Stimulated activated CD8-positive, alpha-beta memory T cell treated with anti-CD3 and anti-CD28 coated beads, Interleukin-12 subunit alpha, Interleukin-12 subunit beta, amount 100 ng/mL, for 24 hours (primary cell): ENCODE results near the gene ACOT13.
A peak's percentile ranks its signal among the peaks of the same experiment; 100 is the strongest.
"Not testable (repeated sequence)": the region's sequence is repeated elsewhere in the genome, so short reads cannot be mapped to it uniquely, and the experiment has no call there.

Experiments used
- DNase-seq: peaks from one replicate; pipeline ENCODE4 v3.0.0-alpha.2; 2020; ENCODE audit errors: extremely low read depth

ACOT13 gene

DNA sequence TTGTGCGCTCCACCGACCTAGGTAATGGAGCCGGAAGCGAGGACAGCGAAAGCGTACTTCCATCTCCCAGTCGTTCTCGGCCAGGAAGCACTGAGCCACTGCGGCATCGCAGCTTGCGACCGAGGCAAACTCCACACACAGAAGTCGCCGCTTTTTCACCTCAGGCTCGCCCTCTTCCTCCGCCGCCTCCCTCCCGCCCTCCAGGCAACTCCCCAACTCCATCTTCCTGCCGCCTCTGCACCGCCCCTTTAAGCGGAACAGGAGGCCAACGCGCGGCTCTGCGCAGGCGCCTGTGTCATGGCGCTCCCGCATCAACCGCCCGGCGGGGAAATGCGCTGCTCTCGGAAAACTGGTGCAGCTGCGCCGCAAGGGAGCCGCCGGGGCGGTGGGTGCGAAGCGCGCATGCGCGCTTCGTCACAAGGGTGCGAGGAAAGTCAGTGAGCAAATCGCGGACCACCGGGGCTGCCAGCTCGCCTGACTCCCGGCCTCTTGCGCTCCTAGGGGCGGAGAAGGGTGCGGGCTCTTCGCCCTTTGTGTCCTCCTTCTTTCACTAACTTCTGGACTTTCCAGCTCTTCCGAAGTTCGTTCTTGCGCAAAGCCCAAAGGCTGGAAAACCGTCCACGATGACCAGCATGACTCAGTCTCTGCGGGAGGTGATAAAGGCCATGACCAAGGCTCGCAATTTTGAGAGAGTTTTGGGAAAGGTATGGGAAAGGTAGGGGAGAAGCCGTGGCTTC, at the start of gene ACOT13, which contains the start of gene TDP2:
ACOT13 (plus strand) TSS at position 437 of the 737 bp plus-strand sequence; CDS start at position 624, 187 bp downstream.
TDP2 (minus strand) TSS at position 259 of the 737 bp plus-strand sequence; CDS start at position 222, 37 bp downstream.
- DNase-seq = peak; percentile 89

DNA sequence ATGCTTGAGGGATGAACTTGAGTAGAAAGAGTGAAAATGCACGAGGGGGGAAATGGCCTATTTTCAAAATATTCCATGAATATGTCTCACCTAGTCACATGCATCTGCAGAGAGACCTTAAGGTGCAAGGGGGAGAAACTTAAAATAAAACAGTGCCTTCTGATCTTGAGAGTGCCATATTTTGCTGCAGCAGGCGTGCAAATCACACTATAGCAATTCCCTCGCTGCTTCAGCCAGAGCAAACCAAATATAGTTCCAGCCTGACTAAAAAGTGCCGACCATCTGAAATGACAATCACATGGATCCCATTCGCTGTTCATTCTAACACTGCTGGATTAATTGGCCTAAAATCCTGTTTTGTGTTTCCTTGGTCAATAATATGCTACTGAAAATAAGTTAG, 47.2 kb upstream of the ACOT13 start:
- DNase-seq = no peak

DNA sequence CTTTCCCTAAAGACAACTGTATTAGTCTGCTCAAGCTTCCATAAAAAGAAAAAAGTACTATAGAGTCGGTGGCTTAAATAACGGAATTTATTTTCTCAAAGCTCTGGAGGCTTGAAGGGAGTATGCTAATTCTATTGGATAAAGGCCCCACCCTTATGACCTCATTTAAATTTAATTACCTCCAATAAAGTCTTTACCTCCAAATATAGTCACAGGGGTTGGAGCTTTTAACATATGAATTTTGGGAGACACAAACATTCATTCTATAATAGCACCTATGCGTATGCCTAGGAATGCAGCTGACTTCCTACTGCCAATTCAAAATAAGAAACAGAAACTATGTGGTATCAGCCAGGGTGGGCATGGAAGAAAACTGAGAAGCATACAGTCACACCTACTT, 46.2 kb upstream of the ACOT13 start:
- DNase-seq = no peak

DNA sequence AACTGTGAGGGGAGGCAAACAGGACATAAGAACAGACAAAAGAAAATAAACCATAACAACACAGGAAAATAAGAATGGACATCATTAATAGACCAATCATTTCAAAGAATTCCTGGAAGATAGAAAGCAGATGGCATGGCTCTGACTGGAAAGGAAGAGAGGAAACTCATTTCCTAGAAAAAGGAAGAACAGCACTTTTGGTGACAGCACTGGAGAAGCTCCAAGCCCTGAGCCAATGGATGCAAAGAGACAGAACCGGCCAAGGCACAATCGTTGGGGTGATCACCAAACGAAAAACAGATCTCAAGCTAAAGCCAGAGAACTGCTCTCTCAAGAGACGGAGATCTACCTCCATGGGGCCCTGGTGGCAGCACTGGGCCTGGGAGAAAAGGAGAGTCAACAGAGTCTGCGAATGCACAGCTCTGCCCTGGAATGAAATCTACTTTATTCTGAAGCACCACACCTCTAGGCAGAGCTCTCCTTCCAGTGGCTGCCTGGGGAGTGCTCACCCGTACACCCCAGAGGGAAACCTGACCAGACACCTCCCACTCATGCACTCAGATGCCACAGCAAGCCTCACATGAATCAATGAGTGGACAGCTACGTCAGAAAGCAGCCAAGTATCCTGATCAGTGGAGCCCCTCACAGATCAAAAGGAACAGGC, 45.1 kb upstream of the ACOT13 start:
- no peak for DNase-seq

DNA sequence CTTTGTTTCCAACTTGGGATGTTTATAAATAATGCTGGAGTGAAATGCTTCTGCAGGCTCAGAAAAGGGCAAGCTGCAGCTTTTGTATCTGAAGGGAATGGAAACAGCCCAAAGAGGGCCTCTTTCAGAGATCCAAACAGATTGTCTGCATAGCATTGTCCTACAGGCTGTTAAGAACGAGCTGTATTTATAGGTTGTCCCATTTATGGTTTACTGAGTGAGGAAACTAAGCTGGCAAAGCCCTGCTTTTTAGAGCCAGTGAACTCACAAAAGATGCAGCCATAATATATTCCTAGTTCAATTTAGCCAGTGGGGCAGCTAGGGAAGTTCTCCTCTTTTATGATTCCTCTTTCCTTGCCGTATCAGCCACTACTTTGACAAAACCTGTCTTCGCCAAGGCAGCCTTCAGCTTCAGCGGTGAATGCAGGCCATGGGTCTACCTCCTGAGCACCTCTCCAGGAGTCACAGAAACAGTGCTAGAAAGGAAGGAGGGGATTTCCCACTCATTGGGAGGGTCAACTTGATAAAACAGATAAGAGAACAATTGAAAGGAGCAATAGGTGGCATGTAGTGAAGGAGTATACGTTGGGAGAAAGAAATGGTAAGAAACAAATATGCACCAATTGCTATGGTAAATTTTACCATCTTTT, 35.9 kb upstream of the ACOT13 start:
- no peak for DNase-seq

DNA sequence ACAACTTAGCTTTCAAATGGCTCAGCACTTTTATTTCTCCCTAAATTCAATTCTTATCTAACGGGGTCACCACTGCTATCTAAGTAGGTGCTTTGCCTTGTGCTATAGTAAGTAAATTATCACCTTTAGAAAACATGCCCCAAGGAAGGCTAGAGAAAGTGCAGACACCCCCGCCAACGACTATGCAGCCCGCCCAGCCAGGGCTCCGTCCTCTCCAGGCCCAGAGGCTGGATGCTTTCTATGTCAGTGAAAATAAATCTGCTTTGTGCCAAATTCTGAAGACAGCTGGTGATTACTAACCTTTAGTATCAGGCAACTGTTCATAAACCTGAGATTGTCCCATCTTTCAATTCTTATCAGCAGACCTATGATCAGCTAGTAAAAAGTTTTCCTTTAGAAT, 35.2 kb upstream of the ACOT13 start:
- DNase-seq = no peak

DNA sequence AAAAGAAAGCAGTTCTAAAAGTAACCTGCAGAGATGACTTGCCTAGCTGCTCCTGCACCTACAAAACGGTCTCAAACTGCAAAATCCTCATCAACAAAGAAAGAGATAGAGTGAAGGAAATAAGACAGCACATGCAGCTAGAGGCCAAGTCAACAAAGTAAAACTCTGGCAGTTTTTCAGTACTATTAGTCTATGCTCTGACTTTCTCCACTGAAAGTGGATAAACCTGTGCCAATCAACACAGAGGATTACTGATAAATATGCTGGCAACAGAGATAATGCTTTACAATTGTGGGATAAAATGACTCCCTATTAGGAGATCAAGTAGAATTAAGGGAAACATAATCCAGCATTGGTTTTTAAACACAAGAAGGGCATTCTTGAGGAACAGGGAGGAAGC, 34.3 kb upstream of the ACOT13 start:
- no peak for DNase-seq

DNA sequence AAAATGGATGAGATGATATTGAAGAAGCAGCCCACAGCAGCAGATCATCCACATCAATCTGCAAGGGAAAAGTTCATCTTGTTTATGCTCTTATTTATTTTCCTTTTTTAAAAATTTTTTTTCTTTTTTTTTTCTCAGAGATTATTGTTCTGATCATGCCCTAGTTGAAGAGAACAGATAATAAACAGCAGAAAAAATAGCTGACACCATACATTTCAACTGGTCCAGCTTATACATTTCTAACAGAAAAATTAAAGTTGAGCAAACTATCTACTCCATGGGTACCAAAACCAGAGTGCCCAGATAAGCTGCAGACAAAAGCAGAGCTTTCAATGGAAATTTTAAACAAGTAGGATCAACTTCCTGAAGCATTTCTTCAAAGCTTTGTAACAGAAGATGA, 30.2 kb upstream of the ACOT13 start:
- DNase-seq = no peak

DNA sequence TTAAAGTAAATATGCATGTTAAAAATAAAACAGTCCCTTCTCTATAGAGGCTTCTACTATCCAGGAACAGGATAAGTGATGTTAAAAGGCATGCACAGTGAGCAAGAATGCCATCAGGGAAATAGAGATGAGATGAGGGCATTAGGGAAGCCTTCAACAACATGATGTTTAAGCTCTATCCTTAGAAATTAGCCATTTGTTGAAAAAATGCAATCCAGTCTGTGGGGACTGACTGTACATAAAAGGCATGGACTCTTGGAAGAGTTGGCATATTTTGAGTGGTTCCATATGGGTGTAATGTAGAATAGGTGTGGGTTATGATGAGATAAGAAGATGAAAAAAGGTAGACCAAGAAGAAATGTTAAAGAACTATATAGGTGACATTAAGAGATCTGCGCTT, 26.7 kb upstream of the ACOT13 start:
- DNase-seq = no peak

DNA sequence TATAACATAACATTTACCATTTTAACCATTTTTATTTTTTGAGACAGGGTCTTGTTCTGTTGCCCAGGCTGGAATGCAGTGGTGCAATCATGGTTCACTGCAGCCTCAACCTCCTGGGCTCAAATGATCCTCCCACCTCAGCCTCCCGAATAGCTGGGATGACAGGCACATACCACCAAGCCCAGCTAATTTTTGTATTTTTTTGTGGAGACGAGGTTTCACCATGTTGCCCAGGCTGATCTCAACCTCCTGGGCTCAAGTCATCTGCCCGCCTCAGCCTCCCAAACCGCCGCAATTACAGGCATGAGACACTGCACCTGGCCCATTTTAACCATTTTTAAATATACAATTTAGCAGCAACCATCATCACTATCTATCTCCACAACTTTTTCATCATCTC, 26.2 kb upstream of the ACOT13 start:
- DNase-seq = not testable (repeated sequence)

DNA sequence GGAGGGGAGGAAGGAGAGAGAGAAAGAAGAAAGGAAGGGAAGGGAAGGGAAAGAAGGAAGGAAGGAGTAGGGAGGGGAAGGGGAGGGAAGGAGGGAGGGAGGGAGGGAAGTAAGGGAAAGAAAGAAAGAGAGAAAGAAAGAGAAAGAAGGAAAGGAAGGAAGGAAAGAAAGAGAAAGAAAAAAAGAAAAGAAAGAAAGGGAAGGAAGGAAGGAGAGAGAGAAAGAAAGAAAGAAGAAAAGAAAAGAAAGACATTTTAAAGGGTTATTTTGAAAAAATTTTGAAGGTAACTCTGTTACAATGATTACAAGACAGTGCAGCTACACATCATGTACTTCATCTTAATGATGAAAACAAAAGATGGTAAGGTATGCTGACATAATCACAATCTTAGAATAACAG, 24.8 kb upstream of the ACOT13 start:
- DNase-seq = no peak

DNA sequence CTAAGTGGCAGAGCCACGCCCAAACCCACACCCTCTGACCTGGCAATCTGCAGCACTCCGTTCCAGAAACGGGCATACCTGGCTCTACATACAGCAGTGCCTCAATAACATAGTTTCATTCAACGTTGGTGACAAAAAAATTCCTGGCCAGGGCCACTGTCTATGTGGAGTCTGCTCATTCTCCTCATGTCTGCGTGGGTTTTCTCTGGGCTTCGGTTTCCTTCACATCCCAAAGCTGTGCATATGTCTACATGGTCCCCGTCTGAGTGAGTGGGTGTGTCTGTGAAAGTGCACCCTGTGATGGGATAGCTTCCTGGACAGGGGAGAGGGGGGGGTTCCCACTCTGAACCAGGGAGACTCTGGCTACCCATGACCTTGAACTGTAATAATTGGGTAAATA, 23.0 kb upstream of the ACOT13 start:
- no peak for DNase-seq

DNA sequence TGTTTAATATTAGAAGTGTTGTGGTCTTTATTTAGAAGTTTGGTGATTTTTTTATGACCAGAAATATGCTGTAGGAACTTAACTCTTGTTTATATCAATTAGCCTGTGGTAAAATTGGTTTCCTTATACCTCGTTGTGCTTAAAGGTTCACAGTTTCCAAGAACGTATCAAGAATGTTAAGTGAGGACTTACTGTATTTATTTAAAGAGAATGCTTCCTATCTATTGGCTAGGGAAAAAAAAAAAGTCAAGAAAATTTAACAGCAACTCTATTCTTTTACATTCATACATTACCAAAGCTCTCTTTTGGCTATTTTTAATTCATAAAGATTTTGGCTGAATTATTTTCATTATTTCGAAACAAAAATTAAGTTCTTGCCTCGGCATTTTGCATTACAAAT, 22.5 kb upstream of the ACOT13 start:
- DNase-seq = no peak

DNA sequence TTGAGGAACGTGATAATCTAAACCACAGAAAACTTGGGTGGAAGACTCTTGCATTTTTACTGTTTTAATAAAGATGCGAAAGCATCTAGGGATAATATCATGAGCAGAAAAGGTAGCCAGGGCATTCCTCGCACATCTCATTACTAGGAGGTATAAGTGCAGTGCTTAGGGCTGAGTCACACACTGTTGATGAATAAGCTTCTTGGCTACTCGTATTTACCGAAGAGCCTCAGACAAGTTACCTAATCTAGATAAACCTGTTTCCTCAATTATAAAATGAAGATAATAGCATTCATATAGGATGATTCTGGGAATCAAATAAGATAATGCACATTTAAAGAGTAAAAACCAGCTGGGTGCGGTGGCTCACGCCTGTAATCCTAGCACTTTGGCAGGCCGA, 20.1 kb upstream of the ACOT13 start:
- no peak for DNase-seq

DNA sequence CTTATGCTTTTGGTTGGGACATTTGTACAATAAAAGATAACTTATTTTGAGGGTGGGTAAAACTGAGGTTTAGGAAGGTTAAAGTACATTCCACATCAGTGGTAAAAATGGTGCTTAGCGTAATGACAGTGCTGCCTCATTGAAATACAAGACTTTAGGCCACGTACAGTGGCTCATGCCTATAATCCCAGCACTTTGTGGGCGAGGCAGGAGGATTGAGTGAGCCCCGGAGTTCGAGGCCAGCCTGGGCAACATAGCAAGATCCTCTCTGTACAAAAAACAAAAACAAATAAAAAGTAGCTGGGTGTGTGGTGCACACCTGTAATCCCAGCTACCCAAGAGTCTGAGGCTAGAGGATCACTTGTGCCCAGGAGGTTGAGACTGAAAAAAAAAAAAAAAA, 18.6 kb upstream of the ACOT13 start:
- DNase-seq = no peak

DNA sequence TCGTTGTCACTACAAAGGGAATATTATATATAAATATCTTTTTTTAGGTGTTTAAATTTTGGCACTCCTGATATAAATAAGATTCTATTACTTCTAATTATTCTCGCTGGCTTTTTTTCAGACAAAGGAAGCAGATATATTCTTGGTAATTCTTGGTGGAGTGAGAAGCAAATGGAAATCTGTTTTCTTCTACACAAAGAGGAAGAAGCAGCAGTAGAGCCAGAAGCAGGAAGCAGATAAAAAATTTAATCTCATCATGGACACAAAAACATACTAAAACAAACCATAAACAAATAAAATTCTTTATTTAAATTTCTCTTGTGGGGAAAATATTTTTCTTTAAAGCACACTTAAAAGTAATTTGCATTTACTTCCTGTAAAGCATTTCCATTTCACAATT, 17.2 kb upstream of the ACOT13 start:
- DNase-seq = no peak

DNA sequence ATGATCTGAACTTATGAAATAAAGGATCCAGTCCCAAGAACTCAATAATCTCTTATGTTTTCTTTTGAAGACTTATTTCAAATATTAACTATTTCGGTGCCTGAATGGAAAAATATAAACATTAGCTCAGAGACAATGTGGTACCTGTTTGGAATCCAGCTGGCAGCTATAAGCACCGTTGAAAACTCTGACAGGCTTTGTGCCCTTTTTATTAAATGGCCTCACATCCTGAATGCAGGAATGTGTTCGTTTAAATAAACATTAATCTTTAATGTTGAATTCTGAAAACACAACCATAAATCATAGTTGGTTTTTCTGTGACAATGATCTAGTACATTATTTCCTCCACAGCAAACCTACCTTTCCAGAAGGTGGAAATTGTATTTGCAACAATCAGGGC, 16.5 kb upstream of the ACOT13 start:
- DNase-seq = no peak

DNA sequence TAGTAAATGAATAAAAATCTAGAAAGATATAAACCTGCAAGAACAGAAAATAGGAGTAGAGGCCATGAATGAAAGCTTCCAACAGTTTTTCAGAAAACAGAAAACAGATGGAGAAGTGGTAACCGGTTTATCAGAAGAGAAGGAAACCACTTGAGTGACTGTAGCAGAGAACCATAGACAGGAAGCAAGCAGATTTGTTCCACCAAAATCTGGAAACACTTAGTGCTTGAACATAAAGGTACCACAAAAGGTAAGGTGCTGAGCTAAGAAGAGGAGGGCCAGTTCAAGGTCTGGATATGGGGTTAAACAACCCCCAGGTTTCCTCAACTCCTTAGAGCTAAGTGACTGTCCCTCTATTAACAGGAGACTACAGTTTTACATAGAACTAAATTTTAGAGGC, 11.7 kb upstream of the ACOT13 start:
- no peak for DNase-seq

DNA sequence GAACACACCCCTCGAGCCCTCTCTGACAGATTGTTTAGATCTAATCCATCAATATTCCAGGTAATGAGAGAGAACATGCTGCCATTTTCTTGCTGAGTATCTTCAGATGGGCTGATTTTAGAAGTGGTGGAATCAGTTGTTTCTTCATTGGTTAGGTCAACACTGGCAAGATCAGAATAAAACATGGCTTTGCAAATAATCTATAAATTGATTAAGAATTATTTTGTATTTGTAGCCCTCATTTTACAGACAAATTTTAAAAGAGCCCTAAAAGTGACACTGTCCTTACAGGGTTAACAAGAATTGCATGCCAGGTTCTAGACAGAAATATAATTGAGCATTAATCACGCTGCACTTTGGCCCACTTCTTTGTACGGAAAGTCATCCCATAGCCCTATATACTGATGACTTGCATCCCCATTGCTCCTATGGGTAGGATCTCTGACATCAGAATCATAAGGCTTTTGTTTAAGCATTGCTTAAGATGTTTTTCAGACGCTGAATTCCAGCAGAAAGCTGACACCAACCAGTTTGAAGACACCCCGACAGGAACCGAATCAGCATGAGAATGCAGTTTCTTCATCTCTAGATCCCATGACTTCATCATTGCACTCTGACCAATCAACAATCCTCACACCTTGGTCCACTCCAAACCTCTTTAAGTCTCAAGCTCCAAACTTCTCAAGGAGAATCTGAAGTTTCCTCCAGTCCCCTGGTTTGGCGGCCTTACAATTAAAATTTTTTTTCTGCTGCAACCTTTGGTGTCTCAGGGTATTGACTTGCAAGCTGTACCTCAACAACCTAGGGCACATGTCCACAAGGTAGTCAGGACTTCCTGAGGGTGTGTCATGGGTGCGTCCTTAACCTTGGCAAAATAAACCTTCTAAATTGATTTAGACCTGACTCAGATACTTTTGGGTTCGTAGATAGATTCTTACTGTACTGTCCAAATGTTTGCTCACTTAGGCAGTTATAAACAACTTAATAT, 8.0 kb upstream of the ACOT13 start:
- no peak for DNase-seq

DNA sequence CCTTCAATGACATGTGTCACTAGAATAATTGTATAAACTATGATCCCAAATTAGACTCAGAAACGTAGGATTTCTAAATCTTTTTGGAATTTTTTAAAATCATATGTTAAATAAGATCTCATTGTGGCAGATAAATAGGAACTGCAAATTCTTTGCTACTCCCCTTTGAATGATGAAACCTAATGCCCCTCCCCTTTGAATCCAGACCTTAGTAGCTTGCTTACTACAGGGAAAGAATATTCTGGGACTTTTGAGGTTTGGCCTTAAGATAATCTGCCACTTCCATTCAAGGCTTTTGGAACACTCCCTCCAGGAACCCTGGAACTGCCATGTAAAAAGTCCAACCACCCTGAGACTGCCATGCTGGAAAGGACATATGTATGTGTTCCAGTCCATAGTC, 7.3 kb upstream of the ACOT13 start:
- DNase-seq = no peak

DNA sequence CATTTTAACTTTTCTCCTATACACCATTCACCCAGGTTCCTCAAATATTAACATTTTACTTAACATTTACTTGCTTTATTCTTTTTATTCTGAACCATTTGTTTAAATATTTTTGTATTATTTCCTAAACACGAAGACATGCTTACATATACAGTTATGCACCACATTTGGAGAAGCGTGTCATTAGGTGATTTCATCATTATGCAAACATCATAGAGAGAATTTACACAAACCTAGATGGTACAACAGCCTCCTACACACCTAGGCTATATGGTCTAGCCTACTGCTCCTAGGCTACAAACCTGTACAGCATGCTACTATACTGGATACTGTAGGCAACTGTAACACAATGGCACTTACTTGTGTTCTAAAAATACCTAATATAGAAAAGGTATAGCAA, 6.8 kb upstream of the ACOT13 start:
- DNase-seq = no peak

DNA sequence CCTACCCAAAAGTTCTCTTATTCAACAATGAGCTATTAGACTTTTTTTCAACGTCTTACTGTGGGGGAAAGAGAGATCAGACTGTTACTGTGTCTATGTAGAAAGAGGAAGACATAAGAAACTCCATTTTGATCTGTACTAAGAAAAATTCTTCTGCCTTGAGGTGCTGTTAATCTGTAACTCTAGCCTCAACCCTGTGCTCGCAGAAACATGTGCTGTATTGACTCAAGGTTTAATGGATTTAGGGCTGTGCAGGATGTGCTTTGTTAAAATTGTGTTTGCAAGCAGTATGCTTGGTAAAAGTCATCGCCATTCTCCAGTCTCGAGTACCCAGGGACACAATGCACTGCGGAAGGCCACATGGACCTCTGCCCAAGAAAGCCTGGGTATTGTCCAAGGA, 5.1 kb upstream of the ACOT13 start:
- DNase-seq = not testable (repeated sequence)
